Choroid plexus epithelial cell (primary cell): Measurements from ENCODE around the gene CFL1.

Experiments used
- DNase-seq: peaks from one replicate; pipeline ENCODE4 v3.0.0-alpha.2; 2010; ENCODE audit warnings: low read depth
- H3K4me3 ChIP-seq: 2 replicates; pipeline ENCODE4 v1.5.1; 2011; ENCODE audit warnings: low read depth, mild to moderate bottlenecking, control low read depth, low read length, moderate library complexity
- TF ChIP-seq, protein P1 (sequence below): conservative IDR thresholded peaks from 2 replicates; pipeline ENCODE4 v1.5.1; 2011; ENCODE audit warnings: low read depth, mild to moderate bottlenecking, control low read depth, inconsistent platforms, low read length, moderate library complexity

Gene CFL1

GRCh38 chr11:65854161-65854592, 3.8 kb downstream of the CFL1 start:
- DNase-seq: no peak
- H3K4me3 ChIP-seq: no peak overlapping the region
- TF ChIP-seq, protein P1, sequence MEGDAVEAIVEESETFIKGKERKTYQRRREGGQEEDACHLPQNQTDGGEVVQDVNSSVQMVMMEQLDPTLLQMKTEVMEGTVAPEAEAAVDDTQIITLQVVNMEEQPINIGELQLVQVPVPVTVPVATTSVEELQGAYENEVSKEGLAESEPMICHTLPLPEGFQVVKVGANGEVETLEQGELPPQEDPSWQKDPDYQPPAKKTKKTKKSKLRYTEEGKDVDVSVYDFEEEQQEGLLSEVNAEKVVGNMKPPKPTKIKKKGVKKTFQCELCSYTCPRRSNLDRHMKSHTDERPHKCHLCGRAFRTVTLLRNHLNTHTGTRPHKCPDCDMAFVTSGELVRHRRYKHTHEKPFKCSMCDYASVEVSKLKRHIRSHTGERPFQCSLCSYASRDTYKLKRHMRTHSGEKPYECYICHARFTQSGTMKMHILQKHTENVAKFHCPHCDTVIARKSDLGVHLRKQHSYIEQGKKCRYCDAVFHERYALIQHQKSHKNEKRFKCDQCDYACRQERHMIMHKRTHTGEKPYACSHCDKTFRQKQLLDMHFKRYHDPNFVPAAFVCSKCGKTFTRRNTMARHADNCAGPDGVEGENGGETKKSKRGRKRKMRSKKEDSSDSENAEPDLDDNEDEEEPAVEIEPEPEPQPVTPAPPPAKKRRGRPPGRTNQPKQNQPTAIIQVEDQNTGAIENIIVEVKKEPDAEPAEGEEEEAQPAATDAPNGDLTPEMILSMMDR: no peak

- TF ChIP-seq, protein P1: peak; percentile 30
- DNase-seq: no peak
- no peak overlapping the region for H3K4me3 ChIP-seq
These were observed 4.6 kb downstream of the CFL1 start for GRCh38 chr11:65853246-65853979.

DNA sequence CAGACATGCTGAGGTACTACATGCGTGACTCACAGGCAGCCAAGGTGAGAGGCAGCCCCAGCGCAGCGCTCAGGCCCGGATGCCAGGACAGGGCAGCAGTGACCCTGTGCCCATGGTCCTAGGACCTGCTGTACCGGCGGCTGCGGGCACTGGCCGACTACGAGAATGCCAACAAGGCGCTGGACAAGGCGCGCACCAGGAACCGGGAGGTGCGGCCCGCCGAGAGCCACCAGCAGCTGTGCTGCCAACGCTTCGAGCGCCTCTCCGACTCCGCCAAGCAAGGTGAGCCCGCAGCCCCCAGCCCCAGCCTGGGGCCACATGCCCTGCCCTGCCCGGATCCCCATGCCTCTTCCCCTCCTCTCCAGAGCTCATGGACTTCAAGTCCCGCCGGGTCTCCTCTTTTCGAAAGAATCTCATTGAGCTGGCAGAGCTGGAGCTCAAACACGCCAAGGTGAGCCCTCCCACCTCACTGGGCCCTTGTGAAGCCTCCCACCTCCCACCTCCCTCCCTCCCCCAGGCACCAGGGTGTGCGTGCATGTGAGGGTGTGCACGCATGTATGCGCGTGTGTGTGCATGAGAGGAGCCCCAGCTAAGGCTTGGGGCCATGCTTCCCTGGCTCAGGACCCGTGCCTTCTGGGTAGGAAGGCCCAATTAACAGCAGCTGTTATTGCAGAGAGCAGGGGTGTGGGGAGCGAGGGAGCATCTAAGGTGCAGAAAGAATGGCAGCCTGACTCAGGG, 5.3 kb downstream of the CFL1 start:
- TF ChIP-seq, protein P1: no peak
- peak; percentile 10 for DNase-seq
- H3K4me3 ChIP-seq: no peak overlapping the region

GRCh38 chr11:65851811-65852507, 6.0 kb downstream of the CFL1 start:
- TF ChIP-seq, protein P1: no peak
- DNase-seq: peak; percentile 5
- no peak overlapping the region for H3K4me3 ChIP-seq

DNA sequence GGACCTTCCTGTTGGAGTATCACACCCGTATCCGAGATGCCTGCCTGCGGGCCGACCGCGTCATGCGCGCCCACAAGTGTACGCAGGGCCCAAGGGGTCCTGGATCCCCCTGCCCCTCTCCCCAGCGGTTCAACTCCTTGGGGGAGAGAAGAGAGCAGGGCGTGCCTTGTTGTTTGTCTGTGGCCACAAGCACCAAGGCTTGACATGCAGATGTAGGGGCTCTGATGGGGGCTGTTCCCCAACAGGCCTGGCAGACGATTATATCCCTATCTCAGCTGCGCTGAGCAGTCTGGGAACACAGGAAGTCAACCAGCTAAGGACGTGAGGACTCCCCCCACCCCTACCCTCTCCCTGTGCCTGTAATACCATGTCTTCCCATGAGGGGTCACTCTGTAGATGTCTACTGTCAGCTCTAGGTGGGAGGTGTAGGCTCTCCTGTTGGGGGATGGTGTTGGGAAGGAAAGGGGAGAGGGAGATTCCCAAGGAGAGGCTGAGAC, 6.8 kb downstream of the CFL1 start:
- DNase-seq: peak; percentile 33
- TF ChIP-seq, protein P1: peak; percentile 63
- H3K4me3 ChIP-seq: no peak overlapping the region

DNA sequence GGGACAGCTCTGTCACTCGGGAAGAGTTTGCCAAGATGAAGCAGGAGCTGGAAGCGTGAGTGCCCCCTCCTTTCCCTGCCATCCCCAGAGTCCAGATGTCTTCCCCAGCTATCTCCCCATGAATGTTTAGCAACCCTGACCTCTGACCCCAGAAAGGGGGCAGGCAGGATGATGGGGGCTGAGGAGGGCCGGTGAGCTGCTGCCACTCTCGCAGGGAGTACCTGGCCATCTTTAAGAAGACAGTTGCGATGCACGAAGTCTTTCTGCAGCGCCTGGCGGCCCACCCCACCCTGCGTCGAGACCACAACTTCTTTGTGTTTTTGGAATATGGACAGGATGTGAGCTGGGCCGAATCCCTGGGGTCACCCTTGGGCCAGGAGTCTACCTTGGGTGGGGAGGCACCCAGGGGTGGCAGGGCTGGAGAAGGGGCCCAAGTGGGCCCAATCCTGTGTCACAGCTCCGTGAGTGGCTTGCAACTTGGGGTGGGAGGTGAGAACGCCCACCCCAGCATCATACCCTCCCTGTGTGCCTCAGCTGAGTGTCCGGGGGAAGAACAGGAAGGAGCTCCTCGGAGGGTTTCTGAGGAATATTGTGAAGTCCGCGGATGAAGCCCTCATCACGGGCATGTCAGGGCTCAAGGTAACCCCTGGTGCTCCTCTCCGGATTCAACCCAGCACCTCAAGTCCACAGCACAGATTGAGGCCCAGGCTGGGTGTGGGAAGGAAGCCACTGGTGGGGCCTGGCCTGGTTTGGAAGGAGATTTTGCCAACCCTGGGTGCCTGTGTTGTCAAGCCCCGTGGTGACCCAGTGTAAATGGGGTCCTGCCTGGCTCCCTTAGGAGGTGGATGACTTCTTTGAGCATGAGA, 7.5 kb downstream of the CFL1 start:
- TF ChIP-seq, protein P1: no peak
- DNase-seq: peak; percentile 5
- H3K4me3 ChIP-seq: no peak overlapping the region
